Mesodermal cell (in vitro differentiated cells): Measurements from ENCODE around the gene DPEP2NB.
"Not testable (repeated sequence)": the region's sequence is repeated elsewhere in the genome, so short reads cannot be mapped to it uniquely, and the experiment has no call there.

Experiments used
- H3K27ac ChIP-seq: 2 replicates; pipeline ENCODE4 v1.7.0; 2013; ENCODE audit warnings: mild to moderate bottlenecking, low read depth, low read length, moderate library complexity; ENCODE audit not compliant: severe bottlenecking
- H3K36me3 ChIP-seq: 2 replicates; pipeline ENCODE4 v1.7.1; 2013; ENCODE audit warnings: mild to moderate bottlenecking, low read length, moderate library complexity; ENCODE audit not compliant: control insufficient read depth, insufficient read depth
- H3K4me1 ChIP-seq: one replicate; pipeline ENCODE4 v1.7.1; 2013; ENCODE audit warnings: mild to moderate bottlenecking, low read length; ENCODE audit not compliant: insufficient read depth, control insufficient read depth, poor library complexity, severe bottlenecking
- H3K4me3 ChIP-seq: 2 replicates; pipeline ENCODE4 v1.7.0; 2013; ENCODE audit warnings: low read length, control low read depth, mild to moderate bottlenecking; ENCODE audit not compliant: insufficient read depth, poor library complexity, severe bottlenecking; ENCODE audit errors: extremely low read depth
- H3K9me3 ChIP-seq: 2 replicates; pipeline ENCODE4 v1.7.1; 2013; ENCODE audit warnings: mild to moderate bottlenecking, low read length, moderate library complexity; ENCODE audit not compliant: control insufficient read depth
- WGBS, 2 experiments: methylation state at CpG; one replicate each; pipeline ENCODE4 v1.1.5; 2013; ENCODE audit warnings: missing lambda C conversion rate in 2 of 2; ENCODE audit not compliant: insufficient coverage in 2 of 2; 5-methylcytosine and 5-hydroxymethylcytosine counted together

Gene DPEP2NB

DNA sequence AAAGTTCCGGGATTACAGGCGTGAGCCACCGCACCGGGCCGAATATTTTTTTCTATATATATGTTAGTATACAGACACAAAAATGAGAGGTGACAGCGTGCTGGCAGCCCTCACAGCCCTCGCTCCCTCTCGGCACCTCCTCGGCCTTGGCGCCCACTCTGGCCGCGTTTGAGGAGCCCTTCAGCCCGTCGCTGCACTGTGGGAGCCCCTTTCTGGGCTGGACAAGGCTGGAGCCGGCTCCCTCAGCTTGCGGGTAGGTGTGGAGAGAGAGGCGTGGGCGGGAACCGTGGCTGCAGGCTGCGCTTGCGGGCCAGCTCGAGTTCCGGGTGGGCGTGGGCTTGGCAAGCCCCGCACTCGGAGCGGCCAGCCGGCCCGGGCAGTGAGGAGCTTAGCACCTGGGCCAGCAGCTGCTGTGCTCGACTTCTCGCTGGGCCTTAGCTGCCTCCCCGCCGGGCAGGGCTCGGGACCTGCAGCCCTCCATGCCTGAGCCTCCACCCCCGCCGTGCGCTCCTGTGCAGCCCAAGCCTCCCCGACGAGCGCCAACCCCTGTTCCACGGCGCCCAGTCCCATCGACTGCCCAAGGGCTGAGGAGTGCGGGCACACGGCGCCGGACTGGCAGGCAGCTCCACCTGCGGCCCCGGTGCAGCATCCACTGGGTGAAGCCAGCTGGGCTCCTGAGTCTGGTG is 33.6 kb downstream of the DPEP2NB start:
- no peaks in the 10 kb centered on the region for H3K36me3 ChIP-seq
- WGBS, 2 experiments: 95 to 96% methylated on average over 38 to 42 of the region's 49 CpGs
- no peaks in the 10 kb centered on the region for H3K9me3 ChIP-seq
- no peak overlapping the region for H3K4me3 ChIP-seq
- no peak overlapping the region for H3K27ac ChIP-seq
- no peaks in the 10 kb centered on the region for H3K4me1 ChIP-seq

DNA sequence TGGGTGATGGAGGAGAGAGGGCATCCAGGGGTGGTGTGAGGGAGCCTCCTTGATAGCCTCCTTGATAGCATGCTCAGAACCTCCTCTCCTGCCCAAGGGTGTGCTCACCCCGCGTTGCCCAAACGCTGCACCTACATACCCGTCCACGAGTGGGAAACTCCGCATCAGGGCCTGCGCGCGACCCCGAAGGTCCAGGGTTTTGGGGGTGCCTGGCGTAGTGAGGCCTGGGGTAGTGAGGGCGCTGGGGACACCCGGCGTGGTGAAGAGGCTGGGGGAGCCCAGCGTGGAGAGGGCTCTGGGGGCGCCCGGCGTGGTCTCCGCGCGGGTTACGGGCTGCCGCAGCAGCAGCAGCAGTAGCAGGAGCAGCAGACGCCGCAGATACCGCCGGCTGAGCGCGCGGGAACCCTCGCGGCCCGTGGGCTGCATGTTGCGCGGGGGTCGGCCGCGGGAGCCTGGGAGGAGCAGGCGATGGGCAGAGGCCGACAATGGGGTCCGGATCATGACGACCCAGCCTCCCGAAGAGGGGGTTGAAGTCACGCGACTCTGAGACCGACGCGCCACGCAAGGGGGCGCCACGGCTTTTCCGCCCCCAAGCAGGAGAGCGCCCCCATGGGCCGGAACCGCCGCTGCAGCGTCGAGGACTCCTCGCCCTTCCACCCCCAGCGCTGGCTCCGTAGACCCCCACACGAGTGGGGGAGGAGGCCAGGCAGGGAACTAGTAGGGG is 35.6 kb downstream of the DPEP2NB start, which contains the start of gene DPEP3:
Gene DPEP3, minus strand, starts transcription at position 545 of the 724 bp plus-strand sequence. Its CDS starts 119 bp downstream, at position 426.
- Histone ChIP-seq H3K4me1 (no peaks in the 10 kb centered on the region), H3K4me3 (no peak within 1 kb of the TSS), H3K36me3 (no peaks in the 10 kb centered on the region), H3K27ac (no peak within 1 kb of the TSS), H3K9me3 (no peaks in the 10 kb centered on the region)
- 90 to 96% methylated on average over 48 to 62 of the region's 62 CpGs for WGBS, 2 experiments

DNA sequence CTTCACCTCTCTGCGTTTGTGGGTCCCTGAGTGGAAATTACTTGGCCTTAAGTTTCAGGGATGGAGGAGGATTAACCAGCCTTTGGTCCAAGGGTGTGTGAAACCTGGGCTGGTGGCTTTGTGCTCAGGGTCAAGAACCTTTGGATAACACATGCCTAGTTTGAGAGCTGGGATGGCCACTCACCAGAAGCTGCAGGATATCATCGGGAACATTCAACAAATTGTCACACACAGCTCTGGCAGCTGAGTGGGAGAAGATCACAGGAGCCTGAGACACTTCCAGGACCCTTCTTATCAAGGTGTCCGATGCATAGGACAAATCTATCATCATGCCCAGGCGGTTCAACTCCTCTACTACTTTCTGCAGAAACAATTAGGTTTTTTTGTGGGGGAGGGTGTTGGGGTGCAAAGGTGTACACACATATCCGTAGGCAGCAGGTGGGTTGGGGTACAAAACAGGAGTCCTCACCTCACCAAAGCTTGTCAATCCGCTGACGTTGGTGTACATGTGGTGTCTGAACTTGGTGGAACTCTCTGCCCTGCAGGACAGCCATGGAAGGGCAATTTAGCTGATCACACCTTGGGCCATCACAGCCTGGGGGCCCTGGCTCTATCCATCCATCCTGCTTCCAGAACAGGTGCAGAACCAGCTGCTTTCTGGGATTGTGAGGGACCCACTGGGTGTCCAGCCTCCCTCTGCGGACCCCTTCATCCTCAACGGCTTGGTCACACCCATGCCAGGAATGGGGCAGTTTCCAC is 38.1 kb downstream of the DPEP2NB start:
- Histone ChIP-seq H3K4me3 (no peak overlapping the region), H3K36me3 (no peaks in the 10 kb centered on the region), H3K9me3 (no peaks in the 10 kb centered on the region), H3K27ac (no peak overlapping the region), H3K4me1 (no peaks in the 10 kb centered on the region)
- WGBS, 2 experiments: 71 to 81% methylated on average over 5 to 6 of the region's 9 CpGs

DNA sequence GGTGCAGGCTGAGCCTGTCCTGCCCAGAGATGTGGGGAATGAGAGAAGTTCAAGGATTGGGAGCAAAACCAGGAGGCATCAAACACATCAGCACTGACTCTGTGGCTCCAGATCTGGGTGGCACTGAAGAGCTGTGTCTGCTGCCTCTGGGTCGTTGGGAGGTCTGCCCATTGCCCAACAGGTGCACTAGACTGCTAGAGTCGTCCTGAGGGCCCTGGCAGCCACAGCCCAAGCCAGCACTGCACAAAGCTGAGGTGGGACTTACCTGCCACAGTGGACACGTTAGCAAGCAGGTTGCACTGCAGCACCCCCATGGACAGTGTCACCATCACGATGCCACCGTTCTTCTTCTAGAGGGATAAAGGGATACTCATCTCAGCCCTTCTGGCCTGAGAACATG is 38.7 kb downstream of the DPEP2NB start:
- Histone ChIP-seq H3K4me3 (no peak overlapping the region), H3K36me3 (no peaks in the 10 kb centered on the region), H3K27ac (no peak overlapping the region), H3K4me1 (no peaks in the 10 kb centered on the region), H3K9me3 (no peaks in the 10 kb centered on the region)
- 52 to 70% methylated on average over 5 of the region's 5 CpGs for WGBS, 2 experiments

DNA sequence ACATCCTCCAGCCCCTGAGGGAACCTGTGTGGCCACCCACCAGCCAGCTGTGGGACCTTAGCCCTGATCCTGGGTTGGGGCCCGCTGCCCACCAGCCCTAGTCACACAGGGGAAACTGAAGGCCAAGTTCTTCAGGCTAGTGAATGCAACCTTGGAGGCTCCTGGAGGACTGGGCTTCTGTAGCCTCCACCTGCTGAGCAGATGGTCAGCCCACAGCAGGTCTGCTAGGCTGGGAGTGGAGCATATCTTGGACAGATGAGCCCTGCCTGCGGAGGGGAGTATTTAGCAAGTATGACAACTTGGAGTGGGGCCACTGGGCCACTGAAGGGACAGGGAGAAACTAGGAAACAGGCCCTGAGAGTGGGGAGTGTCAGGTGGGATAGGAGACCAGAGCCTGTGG is 39.5 kb downstream of the DPEP2NB start:
- WGBS, 2 experiments: 86 to 100% methylated on average over 2 of the region's 2 CpGs
- no peaks in the 10 kb centered on the region for H3K36me3 ChIP-seq
- H3K4me1 ChIP-seq: no peaks in the 10 kb centered on the region

DNA sequence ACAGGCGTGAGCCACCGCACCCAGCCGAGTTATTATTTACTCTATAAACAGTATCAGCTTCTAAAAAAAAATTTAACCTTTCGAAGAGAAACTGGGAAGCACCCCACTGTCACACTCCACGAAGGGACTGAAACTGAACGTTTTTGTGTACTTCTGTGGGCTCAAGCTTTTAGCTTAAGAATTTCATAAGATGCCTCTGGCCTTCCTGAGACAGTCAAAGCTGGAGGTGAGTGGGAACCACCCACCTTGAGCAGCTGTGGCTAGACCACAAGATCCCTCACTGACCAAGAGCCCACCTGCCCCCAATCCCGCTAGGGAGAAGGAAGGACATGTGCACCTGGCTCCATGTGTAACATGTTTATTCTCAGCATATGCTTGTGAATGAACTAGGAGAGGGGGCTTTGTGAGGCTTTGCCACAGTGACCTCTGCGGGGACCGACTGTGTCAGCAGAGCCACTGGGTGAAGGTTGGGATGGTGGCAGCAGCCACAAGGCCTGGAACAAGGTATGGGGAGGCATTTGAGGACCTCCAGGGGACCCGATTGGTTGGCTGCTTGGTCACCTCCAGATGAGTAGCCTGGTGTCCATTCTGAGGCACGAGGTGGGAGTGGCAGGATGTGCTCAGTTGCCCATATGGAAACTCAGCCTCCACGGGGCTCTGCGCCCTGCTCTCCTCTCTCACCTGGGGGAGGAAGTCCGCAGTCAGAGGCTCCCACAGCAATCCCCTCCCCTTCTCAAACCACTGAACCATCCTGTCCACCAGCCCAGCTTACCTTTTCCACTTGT is 40.2 kb downstream of the DPEP2NB start:
- WGBS, 2 experiments: 90% methylated on average over 11 to 12 of the region's 14 CpGs
- no peaks in the 10 kb centered on the region for H3K9me3 ChIP-seq
- H3K4me1 ChIP-seq: no peaks in the 10 kb centered on the region

More for the DNA sequence above, 39.5 kb downstream of the DPEP2NB start:
- H3K9me3 ChIP-seq: no peaks in the 10 kb centered on the region
- no peak overlapping the region for H3K4me3 ChIP-seq
- no peak overlapping the region for H3K27ac ChIP-seq

DNA sequence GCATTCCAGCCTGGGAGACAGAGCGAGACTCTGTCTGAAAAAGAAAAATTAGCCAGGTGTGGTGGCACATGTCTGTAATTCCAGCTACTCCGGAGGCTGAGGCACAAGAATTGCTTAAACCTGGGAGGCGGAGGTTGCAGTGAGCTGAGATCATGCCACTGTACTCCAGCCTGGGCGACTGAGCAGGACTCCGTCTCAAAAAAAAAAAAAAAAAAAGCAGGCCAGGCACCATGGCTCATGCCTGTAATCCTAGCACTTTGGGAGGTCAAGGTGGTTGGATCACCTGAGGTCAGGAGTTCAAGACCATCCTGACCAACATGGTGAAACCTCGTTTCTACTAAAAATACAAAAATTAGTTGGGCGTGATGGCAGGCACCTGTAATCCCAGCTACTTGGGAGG is 43.4 kb downstream of the DPEP2NB start:
- H3K9me3 ChIP-seq, H3K4me3 ChIP-seq, H3K4me1 ChIP-seq, H3K36me3 ChIP-seq, H3K27ac ChIP-seq: not testable (repeated sequence)
- WGBS, 2 experiments: 84 to 90% methylated on average over 3 to 5 of the region's 7 CpGs

More for the DNA sequence above, 40.2 kb downstream of the DPEP2NB start:
- Histone ChIP-seq H3K36me3 (no peaks in the 10 kb centered on the region), H3K27ac (no peak overlapping the region), H3K4me3 (no peak overlapping the region)

DNA sequence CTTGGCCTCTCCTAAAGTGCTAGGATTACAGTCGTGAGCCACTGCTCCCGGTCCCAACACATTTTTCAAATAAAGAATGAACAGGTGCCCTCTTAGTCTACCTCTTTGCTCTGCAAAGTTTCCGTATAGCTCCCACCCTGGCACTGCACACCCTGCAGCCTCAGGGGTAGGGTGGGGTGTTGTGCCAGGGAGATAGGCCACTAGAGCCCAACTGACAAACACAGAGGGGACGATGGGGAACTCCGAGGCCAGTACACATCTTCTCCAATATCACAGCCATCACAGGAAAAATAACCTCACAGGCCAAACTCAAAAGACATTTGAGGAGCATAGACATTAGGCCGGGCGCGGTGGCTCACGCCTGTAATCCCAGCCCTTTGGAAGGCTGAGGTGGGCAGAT is 44.6 kb downstream of the DPEP2NB start:
- no peaks in the 10 kb centered on the region for H3K9me3 ChIP-seq
- WGBS, 2 experiments: 96 to 100% methylated on average over 7 to 8 of the region's 9 CpGs
- no peak overlapping the region for H3K27ac ChIP-seq
- H3K4me3 ChIP-seq: no peak overlapping the region
- H3K4me1 ChIP-seq: peaks cover 11% of the 10 kb centered on the region
- peaks cover 3% of the 10 kb centered on the region for H3K36me3 ChIP-seq

DNA sequence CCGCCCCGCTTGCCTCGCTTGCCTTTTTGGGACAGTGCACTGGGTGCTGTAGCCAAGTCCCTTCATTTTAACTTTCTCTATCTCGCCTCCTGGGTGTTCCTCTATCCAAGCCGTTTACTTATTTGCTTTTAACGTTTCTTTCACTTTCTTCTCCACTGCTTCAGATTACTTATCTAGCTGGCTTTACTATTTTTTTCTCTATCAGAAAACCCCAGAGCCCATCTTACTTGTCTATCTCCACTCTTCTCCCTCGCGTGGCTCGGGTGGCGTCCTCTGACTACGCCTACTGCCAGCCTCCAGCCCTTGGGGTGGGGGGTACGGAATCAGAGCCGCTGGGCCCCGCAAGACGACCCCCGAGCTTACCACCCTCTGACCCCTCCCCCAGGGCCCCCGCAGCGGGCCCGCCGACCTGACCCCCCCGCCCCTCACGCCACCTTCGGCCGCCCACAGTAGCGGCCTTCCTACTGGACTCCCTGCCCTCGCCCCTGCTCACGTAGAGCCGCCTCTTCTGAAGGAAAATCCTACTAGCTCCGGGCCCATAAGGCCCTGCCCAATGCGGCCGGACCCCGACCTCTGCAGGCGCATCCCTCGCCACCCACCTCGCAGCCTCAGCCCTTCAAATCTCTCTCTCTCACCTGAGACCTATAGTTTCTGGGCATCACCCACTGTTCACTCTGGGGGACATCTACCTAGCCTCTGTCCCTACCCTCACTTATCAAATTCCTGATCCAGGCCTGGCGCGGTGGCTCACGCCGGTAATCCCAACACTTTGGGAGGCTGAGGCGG is 46.3 kb downstream of the DPEP2NB start:
- peaks cover 20% of the 10 kb centered on the region for H3K36me3 ChIP-seq
- H3K9me3 ChIP-seq: no peaks in the 10 kb centered on the region
- peaks cover 17% of the 10 kb centered on the region for H3K4me1 ChIP-seq
- 88 to 89% methylated on average over 17 to 30 of the region's 40 CpGs for WGBS, 2 experiments
- no peak overlapping the region for H3K27ac ChIP-seq
- H3K4me3 ChIP-seq: no peak overlapping the region
